Esophagus (tissue), 2 donors: ENCODE results near the gene CFDP1. TPM values are rescaled to one million over a fixed set of nuclear protein-coding genes. Genes with fewer than 3 reads are reported as not detected.

ENCODE experiments used
- H3K27ac ChIP-seq, 2 donors: one replicate each; pipeline ENCODE4 v1.5.1; 2013; ENCODE audit warnings: low read depth in 2 of 2, mild to moderate bottlenecking in 2 of 2, inconsistent platforms in 1 of 2, low read length in 1 of 2, moderate library complexity in 1 of 2
- H3K27me3 ChIP-seq, 2 donors: one replicate each; pipeline ENCODE4 v1.6.1; 2013; ENCODE audit warnings: low read length in 2 of 2, control low read depth in 1 of 2, mild to moderate bottlenecking in 1 of 2; ENCODE audit not compliant: insufficient read depth in 2 of 2, control insufficient read depth in 1 of 2
- H3K36me3 ChIP-seq, 2 donors: one replicate each; pipeline ENCODE4 v1.6.1; 2013; ENCODE audit warnings: low read length in 1 of 2; ENCODE audit not compliant: control insufficient read depth in 2 of 2, insufficient read depth in 2 of 2
- H3K4me1 ChIP-seq, 2 donors: one replicate each; pipeline ENCODE4 v1.6.1; 2013; ENCODE audit warnings: low read length in 1 of 2; ENCODE audit not compliant: control insufficient read depth in 2 of 2, insufficient read depth in 2 of 2
- H3K4me3 ChIP-seq, 2 donors: one replicate each; pipeline ENCODE4 v1.5.1; 2013; ENCODE audit warnings: low read length in 2 of 2, mild to moderate bottlenecking in 2 of 2, low read depth in 1 of 2, moderate library complexity in 1 of 2
- H3K9me3 ChIP-seq, 2 donors: one replicate each; pipeline ENCODE4 v1.6.1; 2013; ENCODE audit warnings: mild to moderate bottlenecking in 2 of 2, low read depth in 1 of 2, low read length in 1 of 2, moderate library complexity in 1 of 2; ENCODE audit not compliant: control insufficient read depth in 2 of 2, insufficient read depth in 1 of 2
- WGBS, 2 donors: extraction: QIAGEN DNeasy Blood & Tissue Kit; methylation state at CpG; one replicate each; pipeline ENCODE4 v1.1.7; 2013; 5-methylcytosine and 5-hydroxymethylcytosine counted together
- polyA plus RNA-seq, 2 donors: library from polyadenylated mRNA; stranded (reverse); fragments of 200-250 nt; gene quantifications; one replicate each; pipeline ENCODE4 v1.2.3, GENCODE V29; 2013
- donor health status: healthy with polysubstance abuse.
- donor health status: Bipolar disorder and iron deficiency.

CFDP1 gene
- polyA plus RNA-seq, 2 donors = 34.9 to 37.1 TPM

DNA sequence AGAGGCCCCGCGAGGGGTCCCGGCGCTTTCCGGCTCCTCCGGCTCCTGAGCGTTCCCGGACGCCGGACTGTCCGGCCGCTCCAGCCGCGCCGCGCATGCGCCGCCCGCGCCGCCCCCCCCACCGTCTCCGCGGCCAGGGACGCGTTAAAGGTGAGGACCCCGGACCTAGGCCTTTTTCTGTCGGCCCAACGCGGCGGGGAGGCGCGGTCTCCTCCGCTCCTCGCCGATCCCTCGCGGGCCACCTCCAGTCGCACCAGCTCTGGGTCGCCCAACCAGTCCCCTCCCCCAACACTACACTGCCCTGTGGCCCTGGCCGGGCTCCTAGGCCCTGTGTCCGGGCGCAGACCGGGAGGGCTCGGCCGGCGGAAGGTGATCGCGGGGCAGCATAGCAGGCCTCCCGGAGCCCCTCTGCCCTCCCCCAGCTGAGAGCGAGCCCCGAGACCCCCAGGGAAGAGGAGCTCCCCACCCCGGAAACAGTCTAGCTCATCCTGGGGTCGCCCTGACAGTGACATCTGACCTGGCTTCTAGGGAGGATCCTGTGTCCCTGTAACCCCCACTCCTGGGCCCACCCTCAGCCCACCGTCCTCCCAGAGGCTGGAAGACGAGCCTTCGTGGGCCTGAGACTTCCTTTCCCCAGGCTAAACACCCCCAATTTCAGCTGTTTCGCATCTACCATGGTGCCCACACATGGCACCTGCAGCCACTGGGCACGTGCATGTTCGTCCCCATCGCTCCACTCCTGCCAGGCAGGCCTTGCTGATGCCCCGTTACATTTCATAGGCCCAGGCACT, 167.2 kb downstream of the CFDP1 start:
- Histone ChIP-seq H3K36me3 (peaks cover 0 to 3% of the 10 kb centered on the region in 2 donors), H3K4me1 (peaks cover 19 to 47% of the 10 kb centered on the region in 2 donors), H3K9me3 (no peaks in the 10 kb centered on the region), H3K27me3 (no peaks in the 10 kb centered on the region), H3K4me3 (peak overlapping the region; percentile 67 to 75), H3K27ac (peak overlapping the region; percentile 67 to 78)
- 11 to 13% methylated on average over 47 to 62 of the region's 62 CpGs for WGBS, 2 donors

DNA sequence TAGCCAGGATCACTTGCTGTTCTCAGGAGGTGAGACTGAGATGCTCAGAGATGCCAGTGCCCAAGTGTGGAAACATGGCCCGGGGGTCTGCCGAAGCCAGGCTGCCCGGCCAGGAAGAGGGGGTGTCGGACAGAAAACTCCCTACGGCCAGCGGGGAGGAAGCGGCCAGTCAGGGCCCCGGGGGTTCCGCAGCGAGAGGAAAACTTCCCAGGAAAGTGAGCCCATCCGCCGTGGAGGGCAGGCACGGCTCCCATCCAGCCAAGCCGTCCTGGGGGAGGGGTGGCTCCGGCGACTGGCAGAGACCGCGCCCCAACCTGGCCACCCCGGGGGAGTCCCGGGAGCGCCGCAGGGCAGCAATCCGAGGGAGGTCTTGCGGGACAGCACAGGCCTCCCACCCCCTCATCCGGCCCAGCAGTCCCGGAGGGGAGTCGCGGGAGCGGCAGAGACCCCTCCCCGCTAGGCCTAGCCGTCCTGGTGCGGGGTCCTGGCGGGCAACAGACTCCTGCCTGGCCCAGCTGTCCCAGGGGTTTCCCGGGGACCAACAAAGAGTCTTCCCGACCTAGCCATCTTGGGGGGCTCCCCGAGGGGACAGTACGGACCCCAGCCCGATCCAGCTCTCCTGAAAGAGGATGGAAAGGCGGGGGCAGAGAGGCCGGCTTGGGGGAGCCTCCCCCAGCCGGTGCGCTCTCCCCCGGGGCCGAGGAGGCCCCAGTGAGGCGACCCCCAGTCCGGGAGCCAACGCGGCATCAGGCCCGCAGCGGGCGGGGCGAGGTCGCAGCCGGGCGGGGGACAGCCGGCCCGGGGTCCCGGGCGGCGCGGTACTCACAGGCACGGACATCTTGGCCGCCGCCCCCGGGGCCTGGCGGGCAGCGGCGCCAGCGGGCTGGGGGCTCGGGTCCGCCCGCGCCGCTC, 168.0 kb downstream of the CFDP1 start:
- H3K4me1 ChIP-seq = peaks cover 19 to 47% of the 10 kb centered on the region in 2 donors
- H3K36me3 ChIP-seq = peaks cover 0 to 3% of the 10 kb centered on the region in 2 donors
- H3K27me3 ChIP-seq = no peaks in the 10 kb centered on the region
- H3K27ac ChIP-seq = peak overlapping the region; percentile 67 to 78
- peak overlapping the region; percentile 67 to 75 for H3K4me3 ChIP-seq
- no peaks in the 10 kb centered on the region for H3K9me3 ChIP-seq
- WGBS, 2 donors = 1 to 2% methylated on average over 56 to 74 of the region's 74 CpGs

DNA sequence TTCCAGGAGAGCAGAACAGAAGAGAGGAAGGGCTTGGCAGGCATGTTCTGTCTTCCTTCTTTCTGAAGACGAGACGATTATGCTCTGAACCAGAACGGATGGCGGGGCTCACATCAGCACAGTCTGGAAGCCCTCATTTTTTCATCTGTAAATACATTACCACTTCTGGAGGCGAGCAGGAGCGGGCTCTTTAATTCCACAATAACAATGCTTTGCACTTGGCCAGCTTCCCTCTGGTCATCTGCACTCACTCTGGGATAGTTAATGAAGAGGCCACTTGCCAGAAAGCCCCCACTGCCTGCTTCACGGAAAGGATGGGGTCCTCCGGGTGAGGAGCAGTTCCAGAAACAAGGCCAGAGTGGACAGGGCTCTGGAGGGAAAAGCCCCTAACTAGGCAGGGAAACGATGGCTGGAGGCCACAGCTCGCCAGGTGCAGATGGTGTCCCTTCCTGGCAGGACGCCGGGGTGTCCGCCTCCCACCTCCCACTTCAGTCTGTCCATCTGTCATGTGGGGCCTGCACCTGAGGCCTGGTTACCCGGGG, 168.8 kb downstream of the CFDP1 start:
- H3K27me3 ChIP-seq = no peaks in the 10 kb centered on the region
- 24 to 29% methylated on average over 14 of the region's 14 CpGs for WGBS, 2 donors
- peak overlapping the region; percentile 62 to 67 for H3K27ac ChIP-seq
- H3K4me3 ChIP-seq = peak overlapping the region; percentile 67 to 75
- peaks cover 19 to 47% of the 10 kb centered on the region in 2 donors for H3K4me1 ChIP-seq
- H3K9me3 ChIP-seq = no peaks in the 10 kb centered on the region
- peaks cover 0 to 3% of the 10 kb centered on the region in 2 donors for H3K36me3 ChIP-seq

DNA sequence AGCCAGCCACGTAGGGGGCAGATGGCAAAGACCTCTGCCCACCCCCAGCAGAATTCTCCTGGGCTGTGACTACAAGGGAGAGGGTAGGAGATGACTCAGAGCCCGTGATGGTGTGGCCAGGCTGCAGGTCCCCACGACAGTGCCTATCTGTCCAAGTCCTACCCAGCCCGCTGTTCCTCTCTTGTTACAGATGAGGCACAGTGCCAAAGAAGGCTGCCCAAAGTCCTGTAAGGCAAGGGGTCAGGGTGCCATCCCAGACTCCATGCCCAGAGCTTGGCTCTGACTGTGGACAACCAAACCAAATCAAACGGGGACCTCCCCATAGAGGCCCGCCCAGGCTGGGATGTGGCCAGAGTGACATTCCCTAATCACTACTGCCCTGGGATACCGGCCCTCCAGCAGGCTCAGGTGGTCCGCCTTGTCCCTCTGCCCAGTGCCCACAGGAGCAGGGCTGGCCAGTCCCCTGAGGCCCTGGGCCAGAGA, 169.3 kb downstream of the CFDP1 start:
- peak overlapping the region; percentile 58 to 62 for H3K27ac ChIP-seq
- H3K4me1 ChIP-seq = peaks cover 19 to 47% of the 10 kb centered on the region in 2 donors
- 33 to 34% methylated on average over 8 of the region's 8 CpGs for WGBS, 2 donors
- H3K36me3 ChIP-seq = peaks cover 0 to 3% of the 10 kb centered on the region in 2 donors
- H3K9me3 ChIP-seq = no peaks in the 10 kb centered on the region
- peak overlapping the region in 1 of 2 donors; percentile 10 for H3K4me3 ChIP-seq
- H3K27me3 ChIP-seq = no peaks in the 10 kb centered on the region

GRCh38 chr16:75263291-75263962, 169.9 kb downstream of the CFDP1 start:
- no peaks in the 10 kb centered on the region for H3K9me3 ChIP-seq
- no peak overlapping the region for H3K4me3 ChIP-seq
- no peak overlapping the region for H3K27ac ChIP-seq
- no peaks in the 10 kb centered on the region for H3K27me3 ChIP-seq
- peaks cover 19 to 47% of the 10 kb centered on the region in 2 donors for H3K4me1 ChIP-seq
- 66 to 74% methylated on average over 13 to 14 of the region's 14 CpGs for WGBS, 2 donors
- H3K36me3 ChIP-seq = peaks cover 0 to 3% of the 10 kb centered on the region in 2 donors

- 74 to 80% methylated on average over 5 of the region's 5 CpGs for WGBS, 2 donors
- Histone ChIP-seq H3K9me3 (no peaks in the 10 kb centered on the region), H3K4me1 (peaks cover 16 to 42% of the 10 kb centered on the region in 2 donors), H3K27me3 (no peaks in the 10 kb centered on the region), H3K27ac (no peak overlapping the region), H3K4me3 (no peak overlapping the region), H3K36me3 (peaks cover 0 to 3% of the 10 kb centered on the region in 2 donors)
These were observed 170.5 kb downstream of the CFDP1 start for GRCh38 chr16:75262800-75263127.

DNA sequence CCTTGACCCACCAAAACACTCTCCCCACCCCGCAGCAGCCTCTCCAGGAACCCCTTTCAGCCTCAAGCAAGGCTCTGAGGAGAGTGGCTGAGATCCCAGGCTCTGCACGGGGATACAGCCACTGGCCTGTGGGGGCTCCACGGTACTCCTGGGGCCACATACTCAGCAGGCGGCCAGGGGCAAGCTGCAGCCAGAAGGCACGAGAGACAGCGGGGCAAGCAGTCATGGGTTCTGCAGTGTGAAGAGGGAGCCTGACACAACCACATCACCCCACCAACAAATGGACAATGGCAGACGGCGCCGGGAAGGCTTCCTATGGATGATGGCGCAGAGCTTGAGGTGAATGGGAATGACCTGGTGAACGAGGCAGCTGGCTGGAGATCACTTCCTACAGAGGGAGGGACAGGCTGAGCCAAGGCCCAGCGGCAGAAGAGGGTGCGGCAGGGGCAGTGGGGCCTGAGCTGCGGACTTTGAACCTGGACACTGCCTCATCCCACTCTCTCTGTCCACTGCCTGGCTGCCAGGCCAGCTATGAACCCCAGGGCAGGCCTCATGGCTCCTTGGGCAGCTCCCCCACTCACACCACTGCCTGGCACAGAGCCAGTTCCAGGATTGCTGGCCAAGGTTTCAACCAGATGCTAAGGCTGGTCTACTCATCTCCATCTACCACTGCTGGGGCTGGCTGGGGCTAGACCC, 171.1 kb downstream of the CFDP1 start:
- 75 to 78% methylated on average over 14 of the region's 14 CpGs for WGBS, 2 donors
- H3K36me3 ChIP-seq = peaks cover 0 to 3% of the 10 kb centered on the region in 2 donors
- H3K4me1 ChIP-seq = peaks cover 15 to 37% of the 10 kb centered on the region in 2 donors
- no peaks in the 10 kb centered on the region for H3K27me3 ChIP-seq
- H3K4me3 ChIP-seq = no peak overlapping the region
- no peaks in the 10 kb centered on the region for H3K9me3 ChIP-seq
- H3K27ac ChIP-seq = no peak overlapping the region

GRCh38 chr16:75261590-75262078, 171.7 kb downstream of the CFDP1 start:
- Histone ChIP-seq H3K9me3 (no peaks in the 10 kb centered on the region), H3K4me1 (peaks cover 20 to 38% of the 10 kb centered on the region in 2 donors), H3K27ac (no peak overlapping the region), H3K4me3 (no peak overlapping the region), H3K36me3 (peaks cover 0 to 3% of the 10 kb centered on the region in 2 donors), H3K27me3 (no peaks in the 10 kb centered on the region)
- WGBS, 2 donors = 90% methylated on average over 3 of the region's 3 CpGs
